Measurements from ENCODE around the gene SEC24B.
A peak's percentile ranks its signal among the peaks of the same experiment; 100 is the strongest.
"Not testable (repeated sequence)": the region's sequence is repeated elsewhere in the genome, so short reads cannot be mapped to it uniquely, and the experiment has no call there.

The SEC24B gene

DNA sequence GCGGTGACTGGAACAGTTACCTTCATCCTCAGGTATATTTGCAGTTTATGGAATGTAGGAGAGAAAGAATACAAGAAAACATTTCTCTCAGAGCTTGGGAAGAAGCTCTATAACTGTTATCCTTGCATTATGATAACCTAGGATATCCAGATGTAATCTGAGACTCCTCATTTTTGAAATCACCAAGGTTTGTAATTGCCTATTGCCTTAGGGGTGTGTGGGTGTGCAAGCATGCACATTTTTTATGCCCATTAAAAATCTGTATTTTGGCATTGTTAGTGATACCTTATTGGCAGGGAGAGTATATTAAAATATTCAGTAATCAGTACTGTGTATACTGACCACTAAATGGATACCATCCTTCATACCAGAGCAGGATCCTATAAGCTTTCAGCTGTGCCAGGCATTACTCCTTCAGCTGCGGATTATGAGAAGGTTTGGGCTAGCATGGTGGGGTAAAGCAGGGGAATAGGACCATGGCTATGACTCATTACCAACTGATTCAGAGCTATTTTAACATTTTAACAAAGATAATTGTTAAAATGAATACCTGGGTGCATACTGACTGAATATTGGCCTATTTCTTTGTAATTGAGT, 8.3 kb downstream of the SEC24B start:
- 0 out of 2 replicates have a peak, but pooled peaks cover 2% of the 10 kb centered on the region for H3K9me3 ChIP-seq
- peaks cover 8% of the 10 kb centered on the region for H3K36me3 ChIP-seq (replicated peaks)
- in situ Hi-C loops (cut with MboI; ENCODE audit: low sequenced_read_pairs) = no loop called here
- no peak for DNase-seq (ENCODE audit: low spot score in 2 of 2)
- H3K4me3 ChIP-seq = no peak overlapping the region
- peaks cover 29% of the 10 kb centered on the region for H3K4me1 ChIP-seq
- no peaks in the 10 kb centered on the region for H3K27me3 ChIP-seq (ENCODE audit: low read depth)

DNA sequence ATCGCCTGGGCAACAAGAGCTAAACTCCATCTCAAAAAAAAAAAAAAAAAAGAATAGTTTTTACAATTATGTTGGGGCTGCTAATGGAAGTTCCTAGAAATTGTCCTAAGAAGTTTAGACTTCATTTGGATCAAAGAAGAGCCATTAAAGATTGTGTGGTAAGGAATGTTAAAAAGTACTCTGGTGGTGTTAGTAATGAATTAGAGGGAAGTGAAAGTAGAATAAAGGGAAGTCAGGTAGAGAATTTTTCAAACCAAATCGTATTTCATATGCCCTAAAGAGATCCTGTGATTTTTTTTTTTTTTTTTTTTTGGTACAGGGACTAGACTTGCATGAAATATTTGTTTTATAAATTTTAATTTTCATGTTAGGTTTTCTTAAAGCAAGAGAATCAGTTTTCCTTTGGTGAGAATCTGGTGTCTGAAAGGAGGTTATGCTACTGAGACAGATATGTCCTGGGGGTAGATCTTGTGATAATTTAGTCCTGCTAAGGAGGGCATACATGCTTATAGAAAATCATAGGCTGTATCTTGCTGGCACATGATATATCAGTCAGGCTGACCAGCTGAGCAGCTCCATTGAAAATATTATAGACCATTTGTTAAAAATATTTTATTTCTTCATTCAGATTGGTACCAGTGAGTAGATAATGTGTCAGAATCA, 10.7 kb downstream of the SEC24B start:
- H3K4me1 ChIP-seq = peaks cover 26% of the 10 kb centered on the region
- H3K27me3 ChIP-seq (ENCODE audit: low read depth) = no peaks in the 10 kb centered on the region
- no peak for DNase-seq (ENCODE audit: low spot score in 2 of 2)
- H3K36me3 ChIP-seq (replicated peaks) = peaks cover 13% of the 10 kb centered on the region
- no peak overlapping the region for H3K4me3 ChIP-seq
- 0 out of 2 replicates have a peak, but pooled peaks cover 2% of the 10 kb centered on the region for H3K9me3 ChIP-seq
- in situ Hi-C loops (cut with MboI; ENCODE audit: low sequenced_read_pairs) = no loop called here

DNA sequence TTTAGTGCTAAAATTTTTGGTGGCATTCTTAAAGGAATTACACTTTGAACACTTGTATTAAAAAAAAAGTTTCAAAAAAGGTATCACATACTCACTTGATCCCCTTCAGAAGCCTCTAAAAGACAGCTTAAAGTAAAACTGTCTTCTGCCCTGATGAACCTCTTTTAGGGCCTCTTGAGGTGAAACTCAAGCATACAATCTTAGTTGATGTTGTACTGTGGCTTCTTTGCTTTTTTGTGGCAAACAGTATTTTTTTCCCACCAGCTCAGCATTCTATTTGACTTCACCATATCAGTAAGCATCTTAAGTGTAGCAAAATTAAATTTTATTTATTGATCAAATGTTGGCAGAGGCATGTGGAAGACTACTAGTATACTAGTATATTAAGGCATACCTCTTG, 13.7 kb downstream of the SEC24B start:
- Histone ChIP-seq H3K9me3 (0 out of 2 replicates have a peak, but pooled peaks cover 2% of the 10 kb centered on the region), H3K27me3 (ENCODE audit: low read depth) (no peaks in the 10 kb centered on the region), H3K36me3 (replicated peaks) (peaks cover 16% of the 10 kb centered on the region), H3K4me3 (no peak overlapping the region), H3K4me1 (peaks cover 5% of the 10 kb centered on the region; the same call in 1 of the 2 replicates)
- in situ Hi-C loops (cut with MboI; ENCODE audit: low sequenced_read_pairs) = no loop called here
- no peak for DNase-seq (ENCODE audit: low spot score in 2 of 2)

DNA sequence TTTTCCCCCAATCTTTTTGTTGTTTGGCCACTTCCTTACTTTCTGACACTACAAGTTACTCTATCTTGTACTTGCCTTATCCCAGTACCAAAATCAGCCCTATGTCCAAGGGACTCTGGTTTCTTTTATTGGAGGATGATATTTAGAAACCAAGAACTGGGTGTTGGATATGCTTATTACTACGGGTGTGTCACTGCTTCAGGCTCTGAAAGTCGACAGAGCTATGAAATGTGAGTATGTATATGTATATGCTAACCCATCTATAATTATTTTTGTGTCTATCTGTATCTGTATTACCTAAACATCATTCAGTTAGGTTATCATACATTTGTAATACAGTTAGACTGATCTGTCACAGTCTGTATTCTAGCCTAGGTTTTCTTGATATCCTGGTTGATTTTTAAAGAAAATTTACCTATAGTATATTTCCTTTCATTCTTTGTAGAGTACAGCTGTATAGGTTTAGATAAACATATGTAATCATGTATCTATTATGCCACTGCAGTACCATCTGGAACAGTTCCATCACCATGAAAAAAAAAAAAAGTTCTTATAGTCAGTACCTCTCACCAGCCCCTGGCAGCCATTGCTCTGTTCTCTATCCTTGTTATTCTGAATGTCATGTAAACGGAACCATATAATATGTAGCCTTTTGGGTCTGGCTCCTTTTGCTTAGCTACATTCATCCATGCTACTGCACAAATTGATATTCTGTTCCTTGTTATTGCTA, 18.1 kb downstream of the SEC24B start:
- Histone ChIP-seq H3K4me1 (no peaks in the 10 kb centered on the region), H3K36me3 (replicated peaks) (peaks cover 10% of the 10 kb centered on the region), H3K9me3 (no peaks in the 10 kb centered on the region), H3K27me3 (ENCODE audit: low read depth) (no peaks in the 10 kb centered on the region), H3K4me3 (no peak overlapping the region)
- DNase-seq (ENCODE audit: low spot score in 2 of 2) = no peak
- in situ Hi-C loops (cut with MboI; ENCODE audit: low sequenced_read_pairs) = no loop called here

DNA sequence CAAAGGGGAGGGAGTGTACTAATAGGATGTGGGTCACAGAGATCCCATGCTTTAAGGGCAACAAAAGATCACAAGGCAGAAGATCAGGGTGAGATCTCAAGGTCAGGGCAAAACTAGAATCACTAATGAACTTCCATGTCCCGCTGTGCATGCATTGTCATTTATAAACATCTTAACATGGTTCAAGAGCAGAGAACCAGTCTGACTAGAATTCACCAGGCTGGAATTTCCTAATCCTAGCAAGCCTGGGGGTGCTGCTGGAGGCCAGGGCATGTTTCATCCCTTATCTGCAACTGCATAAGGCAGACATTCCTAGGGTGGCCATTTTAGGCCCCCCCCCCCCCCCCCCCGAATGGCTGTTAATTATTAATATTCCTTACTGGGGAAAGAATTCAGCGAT, 19.5 kb downstream of the SEC24B start:
- H3K27me3 ChIP-seq (ENCODE audit: low read depth); DNase-seq (ENCODE audit: low spot score in 2 of 2); in situ Hi-C loops (cut with MboI; ENCODE audit: low sequenced_read_pairs); H3K9me3 ChIP-seq; H3K4me3 ChIP-seq; H3K36me3 ChIP-seq (replicated peaks); H3K4me1 ChIP-seq: not testable (repeated sequence)

DNA sequence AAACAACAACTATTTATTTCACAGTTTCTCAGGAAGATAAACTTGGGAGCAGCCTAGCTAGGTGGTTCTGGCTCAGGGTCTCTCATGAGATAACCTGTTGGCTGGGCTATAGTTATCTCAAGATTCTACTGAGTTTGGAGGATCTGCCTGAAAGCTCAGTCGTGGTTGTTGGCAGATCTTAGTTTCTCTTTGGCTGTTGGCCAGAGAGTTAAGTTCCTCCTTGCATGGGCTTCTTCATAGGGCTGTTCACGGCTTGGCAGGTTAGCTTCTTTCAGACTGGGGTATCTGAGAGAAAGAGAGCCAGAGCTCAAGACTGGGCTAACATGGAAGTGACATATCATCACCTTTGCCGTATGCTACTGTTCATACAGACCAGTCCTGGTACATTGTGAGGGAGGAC, 28.7 kb downstream of the SEC24B start:
- DNase-seq (ENCODE audit: low spot score in 2 of 2) = no peak
- no peaks in the 10 kb centered on the region for H3K27me3 ChIP-seq (ENCODE audit: low read depth)
- H3K36me3 ChIP-seq (replicated peaks) = peaks cover 28% of the 10 kb centered on the region
- H3K4me3 ChIP-seq = no peak overlapping the region
- in situ Hi-C loops (cut with MboI; ENCODE audit: low sequenced_read_pairs) = no loop called here
- no peaks in the 10 kb centered on the region for H3K9me3 ChIP-seq
- peaks cover 14% of the 10 kb centered on the region for H3K4me1 ChIP-seq

DNA sequence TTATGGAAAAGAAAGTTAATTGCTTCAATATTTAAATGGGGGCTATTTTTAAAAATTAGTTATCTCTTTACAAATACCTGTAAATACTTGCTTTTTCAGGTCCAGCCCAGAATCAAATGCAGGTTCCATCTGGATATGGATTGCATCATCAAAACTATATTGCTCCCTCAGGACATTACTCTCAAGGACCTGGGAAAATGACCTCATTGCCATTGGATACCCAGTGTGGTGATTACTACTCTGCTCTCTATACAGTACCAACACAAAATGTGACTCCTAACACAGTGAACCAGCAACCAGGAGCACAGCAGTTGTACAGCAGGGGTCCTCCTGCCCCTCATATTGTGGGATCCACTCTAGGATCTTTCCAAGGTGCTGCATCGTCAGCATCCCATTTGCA, 29.2 kb downstream of the SEC24B start:
- H3K4me1 ChIP-seq = peaks cover 14% of the 10 kb centered on the region
- no peaks in the 10 kb centered on the region for H3K27me3 ChIP-seq (ENCODE audit: low read depth)
- peaks cover 28% of the 10 kb centered on the region for H3K36me3 ChIP-seq (replicated peaks)
- no peaks in the 10 kb centered on the region for H3K9me3 ChIP-seq
- H3K4me3 ChIP-seq = no peak overlapping the region
- no peak for DNase-seq (ENCODE audit: low spot score in 2 of 2)
- in situ Hi-C loops (cut with MboI; ENCODE audit: low sequenced_read_pairs) = no loop called here

DNA sequence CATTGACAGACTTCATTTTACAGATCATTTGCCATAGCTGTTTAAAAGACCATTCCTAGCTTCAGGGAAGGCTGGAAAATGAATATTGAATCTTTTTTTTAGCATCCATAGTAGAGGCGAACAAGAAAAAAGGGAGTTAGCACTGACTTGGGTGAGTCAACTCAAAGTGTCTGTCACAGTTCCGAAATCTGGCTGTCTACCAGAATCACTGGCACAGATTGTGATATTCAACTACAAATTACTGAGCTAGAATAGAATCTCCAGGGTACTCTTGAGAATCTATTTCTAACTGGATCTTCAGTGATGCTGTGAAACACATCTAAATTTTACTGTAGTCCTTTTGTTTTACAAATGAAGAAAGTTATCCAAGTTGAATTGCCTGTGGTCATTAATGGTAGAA, 31.5 kb downstream of the SEC24B start:
- DNase-seq (ENCODE audit: low spot score in 2 of 2) = peak in 1 of 2 experiments; percentile 43
- H3K27me3 ChIP-seq (ENCODE audit: low read depth) = no peaks in the 10 kb centered on the region
- peaks cover 14% of the 10 kb centered on the region for H3K4me1 ChIP-seq
- peaks cover 28% of the 10 kb centered on the region for H3K36me3 ChIP-seq (replicated peaks)
- in situ Hi-C loops (cut with MboI; ENCODE audit: low sequenced_read_pairs) = no loop called here
- H3K4me3 ChIP-seq = no peak overlapping the region
- H3K9me3 ChIP-seq = no peaks in the 10 kb centered on the region

DNA sequence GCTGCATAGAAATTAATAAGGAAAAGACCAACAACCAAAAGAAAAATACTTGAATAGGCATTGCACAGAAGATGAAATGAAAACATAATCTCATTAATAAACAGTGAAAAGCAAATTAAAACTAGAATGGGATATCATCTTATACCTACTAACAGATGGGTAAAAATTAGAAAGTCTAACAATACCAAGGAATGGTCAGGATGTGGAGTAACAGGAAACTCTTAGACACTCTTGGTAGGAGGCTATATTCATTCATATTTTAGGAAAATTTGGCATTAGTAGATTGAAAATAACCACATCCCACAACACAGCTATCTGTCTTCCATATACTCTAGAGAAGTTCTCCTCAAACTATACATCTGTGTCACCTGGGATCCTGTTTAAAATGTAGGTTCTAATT, 36.3 kb downstream of the SEC24B start:
- no peak for DNase-seq (ENCODE audit: low spot score in 2 of 2)
- in situ Hi-C loops (cut with MboI; ENCODE audit: low sequenced_read_pairs) = no loop called here
- no peaks in the 10 kb centered on the region for H3K9me3 ChIP-seq
- peaks cover 18% of the 10 kb centered on the region for H3K36me3 ChIP-seq (replicated peaks)
- no peaks in the 10 kb centered on the region for H3K27me3 ChIP-seq (ENCODE audit: low read depth)
- no peak overlapping the region for H3K4me3 ChIP-seq
- H3K4me1 ChIP-seq = peaks cover 11% of the 10 kb centered on the region

DNA sequence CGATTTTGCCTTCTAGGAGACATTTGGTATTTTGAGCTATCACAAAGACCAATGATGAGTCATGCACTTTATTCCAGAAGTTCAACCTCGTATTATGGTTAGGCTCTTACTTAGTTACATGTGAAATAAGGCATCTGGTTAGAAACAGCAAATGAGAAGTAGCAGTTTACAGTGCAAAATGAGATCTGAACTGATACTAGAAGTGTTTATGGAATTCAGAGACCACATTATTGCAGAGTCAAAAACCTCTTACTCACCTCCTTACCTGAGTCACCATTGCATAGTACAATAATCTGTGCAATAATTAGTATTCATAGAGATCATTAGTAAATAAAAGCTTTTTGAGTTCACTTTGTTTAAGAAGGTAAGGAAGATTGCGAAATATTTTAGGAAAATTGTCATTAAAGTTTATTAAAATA, 38.7 kb downstream of the SEC24B start:
- no peak for DNase-seq (ENCODE audit: low spot score in 2 of 2)
- H3K9me3 ChIP-seq = no peaks in the 10 kb centered on the region
- peaks cover 10% of the 10 kb centered on the region for H3K36me3 ChIP-seq (replicated peaks)
- no peaks in the 10 kb centered on the region for H3K27me3 ChIP-seq (ENCODE audit: low read depth)
- in situ Hi-C loops (cut with MboI; ENCODE audit: low sequenced_read_pairs) = no loop called here
- peaks cover 2% of the 10 kb centered on the region; the same call in 1 of the 2 replicates for H3K4me1 ChIP-seq
- no peak overlapping the region for H3K4me3 ChIP-seq

DNA sequence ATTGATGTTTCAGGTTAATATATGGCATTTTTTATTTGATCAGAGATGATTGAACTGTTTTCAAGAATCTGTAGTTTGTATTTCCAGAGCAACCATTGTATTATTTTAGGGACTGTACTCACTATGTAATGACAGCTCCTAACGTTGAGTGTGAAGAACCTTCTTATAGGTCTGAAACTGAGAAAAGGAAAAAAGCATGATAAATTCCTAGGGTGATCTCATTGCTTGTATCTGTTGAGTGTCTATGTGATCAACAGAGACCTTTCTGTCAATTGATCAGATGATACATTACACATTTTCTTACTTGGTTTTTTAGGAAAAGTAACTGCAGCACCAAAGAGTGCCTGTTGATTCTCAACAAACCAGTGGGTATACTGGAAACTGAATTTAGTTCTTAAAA, 40.2 kb downstream of the SEC24B start:
- H3K4me1 ChIP-seq = peaks cover 2% of the 10 kb centered on the region; the same call in 1 of the 2 replicates
- in situ Hi-C loops (cut with MboI; ENCODE audit: low sequenced_read_pairs) = no loop called here
- no peaks in the 10 kb centered on the region for H3K9me3 ChIP-seq
- no peak for DNase-seq (ENCODE audit: low spot score in 2 of 2)
- no peaks in the 10 kb centered on the region for H3K27me3 ChIP-seq (ENCODE audit: low read depth)
- H3K4me3 ChIP-seq = no peak overlapping the region
- H3K36me3 ChIP-seq (replicated peaks) = peaks cover 10% of the 10 kb centered on the region

DNA sequence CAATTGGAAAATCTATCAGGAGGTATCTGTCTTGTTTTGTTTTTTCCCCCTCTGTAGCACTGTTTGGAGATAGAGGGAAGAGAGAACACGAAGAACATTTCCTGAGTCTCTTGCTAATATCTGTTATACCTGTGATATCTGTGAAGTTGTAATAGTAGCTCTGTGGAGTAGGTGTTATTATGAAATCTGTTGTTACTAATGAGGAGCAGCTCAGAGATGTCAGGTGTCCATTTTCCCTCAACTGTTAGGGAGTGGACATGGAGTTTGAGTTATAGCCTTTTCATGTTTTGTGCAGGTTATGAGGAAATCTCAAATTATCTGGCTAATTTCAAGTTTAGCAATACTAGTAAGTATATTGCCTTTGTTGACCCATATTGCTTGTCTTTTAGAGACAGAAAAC, 52.4 kb downstream of the SEC24B start:
- H3K27me3 ChIP-seq (ENCODE audit: low read depth) = no peaks in the 10 kb centered on the region
- DNase-seq (ENCODE audit: low spot score in 2 of 2) = no peak
- no peaks in the 10 kb centered on the region; the same call in 1 of the 2 replicates for H3K4me1 ChIP-seq
- in situ Hi-C loops (cut with MboI; ENCODE audit: low sequenced_read_pairs) = no loop called here
- peaks cover 3% of the 10 kb centered on the region for H3K36me3 ChIP-seq (replicated peaks)
- H3K4me3 ChIP-seq = no peak overlapping the region
- H3K9me3 ChIP-seq = no peaks in the 10 kb centered on the region

DNA sequence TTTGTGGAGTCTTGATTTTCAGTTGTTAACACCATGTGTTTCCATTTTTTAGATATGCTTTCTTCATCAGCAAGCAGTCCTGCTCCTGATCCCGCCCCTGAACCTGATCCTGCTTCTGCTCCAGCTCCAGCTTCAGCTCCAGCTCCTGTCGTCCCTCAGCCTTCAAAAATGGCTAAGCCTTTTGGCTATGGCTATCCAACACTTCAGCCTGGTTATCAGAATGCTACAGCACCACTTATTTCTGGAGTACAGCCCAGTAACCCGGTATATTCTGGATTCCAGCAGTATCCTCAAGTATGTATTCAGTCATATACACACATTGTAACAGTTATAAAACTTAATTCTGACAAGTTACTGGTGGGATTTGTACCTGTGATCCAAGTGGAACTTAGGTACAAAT, 60.9 kb downstream of the SEC24B start:
- H3K4me3 ChIP-seq = no peak overlapping the region
- H3K9me3 ChIP-seq = no peaks in the 10 kb centered on the region
- in situ Hi-C loops (cut with MboI; ENCODE audit: low sequenced_read_pairs) = no loop called here
- H3K27me3 ChIP-seq (ENCODE audit: low read depth) = no peaks in the 10 kb centered on the region
- peaks cover 18% of the 10 kb centered on the region for H3K4me1 ChIP-seq
- H3K36me3 ChIP-seq (replicated peaks) = peaks cover 30% of the 10 kb centered on the region
- DNase-seq (ENCODE audit: low spot score in 2 of 2) = no peak

DNA sequence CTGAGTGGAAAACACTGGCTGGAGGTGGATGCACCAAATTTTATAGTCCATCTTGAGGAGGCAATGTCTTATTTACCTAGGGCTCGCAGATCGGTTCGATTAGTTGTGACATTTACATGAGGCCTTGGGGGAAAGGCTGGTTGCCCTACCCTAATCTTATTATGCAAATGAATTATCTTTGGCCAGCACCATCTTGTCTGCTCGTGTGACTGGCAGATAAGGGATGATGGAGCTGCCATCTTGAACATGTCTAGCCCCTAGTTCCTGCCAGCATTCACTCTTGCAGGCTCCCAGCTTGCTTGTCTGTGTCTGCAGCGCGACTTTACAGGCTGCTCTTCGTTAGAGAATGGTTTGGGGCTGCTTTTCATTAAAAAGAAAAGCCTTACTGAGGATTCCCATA, 61.9 kb downstream of the SEC24B start:
- no peak overlapping the region for H3K4me3 ChIP-seq
- in situ Hi-C loops (cut with MboI; ENCODE audit: low sequenced_read_pairs) = no loop called here
- no peak for DNase-seq (ENCODE audit: low spot score in 2 of 2)
- H3K4me1 ChIP-seq = peaks cover 18% of the 10 kb centered on the region
- no peaks in the 10 kb centered on the region for H3K9me3 ChIP-seq
- peaks cover 31% of the 10 kb centered on the region for H3K36me3 ChIP-seq (replicated peaks)
- no peaks in the 10 kb centered on the region for H3K27me3 ChIP-seq (ENCODE audit: low read depth)

Data from HAP-1 (cell line).